Osteoblast (primary cell): ENCODE data around the gene ANKRD6. TPM values are rescaled to one million over a fixed set of nuclear protein-coding genes. Genes with fewer than 3 reads are reported as not detected.

ENCODE experiments used
- DNase-seq: peaks from one replicate; pipeline ENCODE4 v3.0.0; 2011; ENCODE audit warnings: low spot score, mixed read lengths; ENCODE audit not compliant: insufficient read length; ENCODE audit errors: missing footprints
- H2AFZ ChIP-seq: 2 replicates; pipeline ENCODE4 v1.6.0; 2011; ENCODE audit warnings: mild to moderate bottlenecking, low read length
- H3K27ac ChIP-seq: 2 replicates; pipeline ENCODE4 v1.5.1; 2011; ENCODE audit warnings: mild to moderate bottlenecking, low read depth, low read length, moderate library complexity
- H3K27me3 ChIP-seq: 2 replicates; pipeline ENCODE4 v1.6.0; 2012; ENCODE audit warnings: mild to moderate bottlenecking, control low read depth, inconsistent platforms, low read length, moderate library complexity; ENCODE audit not compliant: insufficient read depth
- H3K36me3 ChIP-seq: 2 replicates; pipeline ENCODE4 v1.5.1; 2011; ENCODE audit warnings: mild to moderate bottlenecking, low read length, control low read depth, moderate library complexity; ENCODE audit not compliant: insufficient read depth
- H3K4me1 ChIP-seq: 2 replicates; pipeline ENCODE4 v1.5.1; 2011; ENCODE audit warnings: mild to moderate bottlenecking, low read length, control low read depth, moderate library complexity; ENCODE audit not compliant: insufficient read depth
- H3K4me2 ChIP-seq: 2 replicates; pipeline ENCODE4 v1.6.0; 2011; ENCODE audit warnings: mild to moderate bottlenecking, low read length; ENCODE audit not compliant: insufficient read depth
- H3K4me3 ChIP-seq: fragments of 200-600 bp; sonication (generic); 3 replicates; pipeline ENCODE4 v1.5.1; 2012; ENCODE audit warnings: mild to moderate bottlenecking, low read length, inconsistent platforms; ENCODE audit not compliant: insufficient read depth
- H3K79me2 ChIP-seq: 2 replicates; pipeline ENCODE4 v1.6.0; 2012; ENCODE audit warnings: mild to moderate bottlenecking, low read length, control low read depth, inconsistent platforms; ENCODE audit not compliant: insufficient read depth
- H3K9me3 ChIP-seq: 2 replicates; pipeline ENCODE4 v1.5.1; 2011; ENCODE audit warnings: low read depth, low read length, control low read depth
- H4K20me1 ChIP-seq: 2 replicates; pipeline ENCODE4 v1.6.0; 2012; ENCODE audit warnings: mild to moderate bottlenecking, low read length, control low read depth; ENCODE audit not compliant: insufficient read depth
- total RNA-seq: library from RNA; depleted of rRNA; stranded (reverse); fragments of >200 nt; gene quantifications from 2 replicates; pipeline ENCODE4 v1.2.3, GENCODE V29; 2012
- TF ChIP-seq, protein P1 (sequence below): IDR thresholded peaks from 2 replicates; pipeline ENCODE4 v1.5.1; 2011; ENCODE audit warnings: mild to moderate bottlenecking, low read depth, low read length, moderate library complexity; ENCODE audit errors: extremely low read depth

The ANKRD6 gene
- total RNA-seq, 1 donor: 11.2 TPM

- Histone ChIP-seq H3K36me3 (no peaks in the 10 kb centered on the region), H3K4me2 (no peak overlapping the region), H3K27ac (no peak overlapping the region), H3K4me3 (no peak overlapping the region), H3K9me3 (no peaks in the 10 kb centered on the region), H3K79me2 (no peaks in the 10 kb centered on the region), H2AFZ (no peak overlapping the region), H4K20me1 (no peaks in the 10 kb centered on the region), H3K4me1 (no peaks in the 10 kb centered on the region), H3K27me3 (peaks cover 13% of the 10 kb centered on the region)
- DNase-seq: no peak
- TF ChIP-seq, protein P1, sequence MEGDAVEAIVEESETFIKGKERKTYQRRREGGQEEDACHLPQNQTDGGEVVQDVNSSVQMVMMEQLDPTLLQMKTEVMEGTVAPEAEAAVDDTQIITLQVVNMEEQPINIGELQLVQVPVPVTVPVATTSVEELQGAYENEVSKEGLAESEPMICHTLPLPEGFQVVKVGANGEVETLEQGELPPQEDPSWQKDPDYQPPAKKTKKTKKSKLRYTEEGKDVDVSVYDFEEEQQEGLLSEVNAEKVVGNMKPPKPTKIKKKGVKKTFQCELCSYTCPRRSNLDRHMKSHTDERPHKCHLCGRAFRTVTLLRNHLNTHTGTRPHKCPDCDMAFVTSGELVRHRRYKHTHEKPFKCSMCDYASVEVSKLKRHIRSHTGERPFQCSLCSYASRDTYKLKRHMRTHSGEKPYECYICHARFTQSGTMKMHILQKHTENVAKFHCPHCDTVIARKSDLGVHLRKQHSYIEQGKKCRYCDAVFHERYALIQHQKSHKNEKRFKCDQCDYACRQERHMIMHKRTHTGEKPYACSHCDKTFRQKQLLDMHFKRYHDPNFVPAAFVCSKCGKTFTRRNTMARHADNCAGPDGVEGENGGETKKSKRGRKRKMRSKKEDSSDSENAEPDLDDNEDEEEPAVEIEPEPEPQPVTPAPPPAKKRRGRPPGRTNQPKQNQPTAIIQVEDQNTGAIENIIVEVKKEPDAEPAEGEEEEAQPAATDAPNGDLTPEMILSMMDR: no peak
These were observed 133.3 kb downstream of the ANKRD6 start for GRCh38 chr6:89566008-89566800.

DNA sequence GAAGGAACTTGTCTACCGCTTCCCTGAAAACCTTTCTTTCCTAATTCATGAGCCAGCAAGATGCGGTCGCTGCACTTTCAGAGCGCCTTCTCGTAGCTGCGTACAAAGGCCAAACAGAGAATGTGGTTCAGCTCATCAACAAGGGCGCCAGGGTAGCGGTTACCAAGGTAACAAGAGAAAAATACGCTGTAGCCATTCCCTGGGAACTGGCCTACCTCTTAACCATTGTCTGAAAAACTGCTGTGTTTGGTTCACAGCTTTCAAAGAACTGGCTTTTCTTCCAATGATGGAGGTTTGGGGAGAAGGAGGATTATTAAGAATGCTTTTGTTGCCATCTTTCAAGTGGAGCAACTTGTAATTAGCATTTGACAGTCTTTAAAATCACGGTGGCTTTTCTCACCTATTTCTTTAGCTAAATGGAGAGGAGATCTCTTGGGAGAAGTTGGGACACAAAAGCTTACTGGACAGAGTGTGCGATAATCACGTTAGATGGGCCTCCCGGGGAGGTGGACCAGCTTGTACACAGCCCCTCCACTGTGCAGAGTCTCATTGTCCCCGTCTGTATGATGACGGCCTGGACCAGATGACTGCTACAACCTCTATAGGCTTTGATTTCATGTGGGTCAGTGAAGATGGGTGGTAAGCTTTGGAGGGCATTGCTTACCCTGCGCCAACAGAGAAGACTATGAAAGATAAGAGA is 134.1 kb downstream of the ANKRD6 start:
- no peaks in the 10 kb centered on the region for H3K9me3 ChIP-seq
- no peak overlapping the region for H3K4me3 ChIP-seq
- DNase-seq: no peak
- peaks cover 8% of the 10 kb centered on the region for H3K27me3 ChIP-seq
- H3K79me2 ChIP-seq: no peaks in the 10 kb centered on the region
- no peak overlapping the region for H3K4me2 ChIP-seq
- TF ChIP-seq, protein P1: no peak
- no peak overlapping the region for H2AFZ ChIP-seq
- H4K20me1 ChIP-seq: no peaks in the 10 kb centered on the region
- no peaks in the 10 kb centered on the region for H3K4me1 ChIP-seq
- H3K27ac ChIP-seq: no peak overlapping the region
- H3K36me3 ChIP-seq: no peaks in the 10 kb centered on the region

GRCh38 chr6:89567630-89568390 is 134.9 kb downstream of the ANKRD6 start:
- TF ChIP-seq, protein P1: no peak
- no peak for DNase-seq
- H3K36me3 ChIP-seq: no peaks in the 10 kb centered on the region
- no peaks in the 10 kb centered on the region for H4K20me1 ChIP-seq
- no peak overlapping the region for H3K4me2 ChIP-seq
- H3K4me3 ChIP-seq: no peak overlapping the region
- H3K4me1 ChIP-seq: no peaks in the 10 kb centered on the region
- H3K27ac ChIP-seq: no peak overlapping the region
- H2AFZ ChIP-seq: no peak overlapping the region
- no peaks in the 10 kb centered on the region for H3K79me2 ChIP-seq
- H3K27me3 ChIP-seq: peaks cover 1% of the 10 kb centered on the region
- no peaks in the 10 kb centered on the region for H3K9me3 ChIP-seq
